ENCODE results near the gene CRTC1. TPM values are rescaled to one million over a fixed set of nuclear protein-coding genes. Genes with fewer than 3 reads are reported as not detected.

CRTC1 gene
- total and polyA plus RNA-seq, 2 of the 13 experiments (the other 11 are each of a cell fraction or from before 2014, with no cell fraction given), result 2.0 to 2.7 TPM

DNA sequence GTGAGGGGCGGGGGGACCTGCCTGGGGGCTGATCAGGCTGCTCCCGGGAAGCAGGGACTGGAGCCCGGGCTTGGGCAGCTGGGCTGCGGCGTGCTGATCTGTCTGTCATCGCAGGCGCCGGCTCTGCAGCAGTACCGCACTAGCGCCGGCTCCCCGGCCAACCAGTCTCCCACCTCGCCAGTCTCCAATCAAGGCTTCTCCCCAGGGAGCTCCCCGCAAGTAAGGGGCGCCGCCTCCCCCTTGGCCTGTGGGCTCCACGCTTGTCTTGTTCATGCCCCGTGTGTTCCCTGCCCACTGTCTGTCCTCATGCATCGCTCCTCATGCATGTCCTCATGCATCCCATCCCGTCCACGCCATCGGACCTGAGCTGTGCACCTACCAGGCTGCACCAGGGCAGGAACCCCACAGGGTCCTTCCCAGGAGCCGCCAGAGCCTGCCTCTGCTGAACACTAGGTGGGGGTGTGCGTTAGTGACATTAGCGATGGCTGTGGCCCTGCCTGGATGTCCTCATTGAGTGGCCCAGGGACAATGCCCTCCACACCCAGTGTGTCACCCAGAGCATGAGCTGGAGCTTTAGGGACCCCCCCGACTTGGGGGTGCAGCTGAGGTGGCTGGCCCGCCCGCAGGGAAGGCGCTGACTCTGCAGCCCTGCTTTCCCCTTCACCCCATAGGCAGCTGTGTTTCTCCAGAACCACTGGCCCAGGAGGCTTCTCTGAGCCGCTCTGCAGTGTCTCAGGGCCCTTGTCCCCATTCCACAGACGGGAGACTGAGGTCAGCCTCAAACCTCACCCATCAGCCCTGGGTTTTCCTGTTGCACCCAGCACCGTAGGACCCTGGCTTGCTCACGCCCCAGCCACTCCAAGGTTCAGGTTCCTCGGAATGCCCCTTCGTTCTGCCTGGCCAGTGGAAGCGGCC lies 88.1 kb downstream of the CRTC1 start (continued):
- no peak for TF ChIP-seq ZNF225 (CRISPR knock-in tag; IDR thresholded peaks at IDR 0.05)
- TF ChIP-seq ZNF766 (CRISPR knock-in tag; IDR thresholded peaks at IDR 0.05; ENCODE audit: borderline replicate concordance), result no peak
- TF ChIP-seq ZNF558 (CRISPR knock-in tag; IDR thresholded peaks at IDR 0.05; ENCODE audit: borderline replicate concordance), result no peak
- TF ChIP-seq, protein P1, sequence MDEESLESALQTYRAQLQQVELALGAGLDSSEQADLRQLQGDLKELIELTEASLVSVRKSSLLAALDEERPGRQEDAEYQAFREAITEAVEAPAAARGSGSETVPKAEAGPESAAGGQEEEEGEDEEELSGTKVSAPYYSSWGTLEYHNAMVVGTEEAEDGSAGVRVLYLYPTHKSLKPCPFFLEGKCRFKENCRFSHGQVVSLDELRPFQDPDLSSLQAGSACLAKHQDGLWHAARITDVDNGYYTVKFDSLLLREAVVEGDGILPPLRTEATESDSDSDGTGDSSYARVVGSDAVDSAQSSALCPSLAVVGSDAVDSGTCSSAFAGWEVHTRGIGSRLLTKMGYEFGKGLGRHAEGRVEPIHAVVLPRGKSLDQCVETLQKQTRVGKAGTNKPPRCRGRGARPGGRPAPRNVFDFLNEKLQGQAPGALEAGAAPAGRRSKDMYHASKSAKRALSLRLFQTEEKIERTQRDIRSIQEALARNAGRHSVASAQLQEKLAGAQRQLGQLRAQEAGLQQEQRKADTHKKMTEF (CRISPR knock-in tag; IDR thresholded peaks at IDR 0.05), result no peak
- TF ChIP-seq ZNF629 (CRISPR knock-in tag; conservative IDR thresholded peaks at IDR 0.05), result peak; percentile 59
- no peak for TF ChIP-seq NR2F1 (CRISPR knock-in tag; IDR thresholded peaks at IDR 0.05)
- TF ChIP-seq ZNF720 (CRISPR knock-in tag; IDR thresholded peaks at IDR 0.05), result no peak
- no peak for TF ChIP-seq ZNF556 (CRISPR knock-in tag; IDR thresholded peaks at IDR 0.05; ENCODE audit: borderline replicate concordance)
- TF ChIP-seq, protein P2, sequence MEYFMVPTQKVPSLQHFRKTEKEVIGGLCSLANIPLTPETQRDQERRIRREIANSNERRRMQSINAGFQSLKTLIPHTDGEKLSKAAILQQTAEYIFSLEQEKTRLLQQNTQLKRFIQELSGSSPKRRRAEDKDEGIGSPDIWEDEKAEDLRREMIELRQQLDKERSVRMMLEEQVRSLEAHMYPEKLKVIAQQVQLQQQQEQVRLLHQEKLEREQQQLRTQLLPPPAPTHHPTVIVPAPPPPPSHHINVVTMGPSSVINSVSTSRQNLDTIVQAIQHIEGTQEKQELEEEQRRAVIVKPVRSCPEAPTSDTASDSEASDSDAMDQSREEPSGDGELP (IDR thresholded peaks at IDR 0.05; ENCODE audit: borderline replicate concordance, low read depth), result no peak
- no peak for TF ChIP-seq SP2 (CRISPR knock-in tag; IDR thresholded peaks at IDR 0.05)
- TF ChIP-seq ZMYM4 (CRISPR knock-in tag; IDR thresholded peaks at IDR 0.05), result no peak
- peak; percentile 45 for TF ChIP-seq XRCC5 (optimal IDR thresholded peaks at IDR 0.05; ENCODE audit: low read length)
- TF ChIP-seq ZBTB1 (CRISPR knock-in tag; IDR thresholded peaks at IDR 0.05; ENCODE audit: borderline replicate concordance), result no peak
- no peak for TF ChIP-seq SAFB2 (CRISPR knock-in tag; IDR thresholded peaks at IDR 0.05; ENCODE audit: borderline replicate concordance, low read depth)
- no peak for TF ChIP-seq SMARCC2 (IDR thresholded peaks at IDR 0.05)
- TF ChIP-seq, protein P3, sequence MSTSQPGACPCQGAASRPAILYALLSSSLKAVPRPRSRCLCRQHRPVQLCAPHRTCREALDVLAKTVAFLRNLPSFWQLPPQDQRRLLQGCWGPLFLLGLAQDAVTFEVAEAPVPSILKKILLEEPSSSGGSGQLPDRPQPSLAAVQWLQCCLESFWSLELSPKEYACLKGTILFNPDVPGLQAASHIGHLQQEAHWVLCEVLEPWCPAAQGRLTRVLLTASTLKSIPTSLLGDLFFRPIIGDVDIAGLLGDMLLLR (CRISPR knock-in tag; IDR thresholded peaks at IDR 0.05), result no peak
- TF ChIP-seq NR2F2 (IDR thresholded peaks at IDR 0.05; ENCODE audit: borderline replicate concordance, low read depth), result no peak
- TF ChIP-seq CCAR2 (optimal IDR thresholded peaks at IDR 0.05; ENCODE audit: low read depth, low read length), result no peak
- TF ChIP-seq TAF15 (IDR thresholded peaks at IDR 0.05; ENCODE audit: low read depth, low read length, poor library complexity, severe bottlenecking), result no peak
- TF ChIP-seq ESRRA (CRISPR knock-in tag; IDR thresholded peaks at IDR 0.05; ENCODE audit: low read depth), result no peak
- TF ChIP-seq, protein P4, sequence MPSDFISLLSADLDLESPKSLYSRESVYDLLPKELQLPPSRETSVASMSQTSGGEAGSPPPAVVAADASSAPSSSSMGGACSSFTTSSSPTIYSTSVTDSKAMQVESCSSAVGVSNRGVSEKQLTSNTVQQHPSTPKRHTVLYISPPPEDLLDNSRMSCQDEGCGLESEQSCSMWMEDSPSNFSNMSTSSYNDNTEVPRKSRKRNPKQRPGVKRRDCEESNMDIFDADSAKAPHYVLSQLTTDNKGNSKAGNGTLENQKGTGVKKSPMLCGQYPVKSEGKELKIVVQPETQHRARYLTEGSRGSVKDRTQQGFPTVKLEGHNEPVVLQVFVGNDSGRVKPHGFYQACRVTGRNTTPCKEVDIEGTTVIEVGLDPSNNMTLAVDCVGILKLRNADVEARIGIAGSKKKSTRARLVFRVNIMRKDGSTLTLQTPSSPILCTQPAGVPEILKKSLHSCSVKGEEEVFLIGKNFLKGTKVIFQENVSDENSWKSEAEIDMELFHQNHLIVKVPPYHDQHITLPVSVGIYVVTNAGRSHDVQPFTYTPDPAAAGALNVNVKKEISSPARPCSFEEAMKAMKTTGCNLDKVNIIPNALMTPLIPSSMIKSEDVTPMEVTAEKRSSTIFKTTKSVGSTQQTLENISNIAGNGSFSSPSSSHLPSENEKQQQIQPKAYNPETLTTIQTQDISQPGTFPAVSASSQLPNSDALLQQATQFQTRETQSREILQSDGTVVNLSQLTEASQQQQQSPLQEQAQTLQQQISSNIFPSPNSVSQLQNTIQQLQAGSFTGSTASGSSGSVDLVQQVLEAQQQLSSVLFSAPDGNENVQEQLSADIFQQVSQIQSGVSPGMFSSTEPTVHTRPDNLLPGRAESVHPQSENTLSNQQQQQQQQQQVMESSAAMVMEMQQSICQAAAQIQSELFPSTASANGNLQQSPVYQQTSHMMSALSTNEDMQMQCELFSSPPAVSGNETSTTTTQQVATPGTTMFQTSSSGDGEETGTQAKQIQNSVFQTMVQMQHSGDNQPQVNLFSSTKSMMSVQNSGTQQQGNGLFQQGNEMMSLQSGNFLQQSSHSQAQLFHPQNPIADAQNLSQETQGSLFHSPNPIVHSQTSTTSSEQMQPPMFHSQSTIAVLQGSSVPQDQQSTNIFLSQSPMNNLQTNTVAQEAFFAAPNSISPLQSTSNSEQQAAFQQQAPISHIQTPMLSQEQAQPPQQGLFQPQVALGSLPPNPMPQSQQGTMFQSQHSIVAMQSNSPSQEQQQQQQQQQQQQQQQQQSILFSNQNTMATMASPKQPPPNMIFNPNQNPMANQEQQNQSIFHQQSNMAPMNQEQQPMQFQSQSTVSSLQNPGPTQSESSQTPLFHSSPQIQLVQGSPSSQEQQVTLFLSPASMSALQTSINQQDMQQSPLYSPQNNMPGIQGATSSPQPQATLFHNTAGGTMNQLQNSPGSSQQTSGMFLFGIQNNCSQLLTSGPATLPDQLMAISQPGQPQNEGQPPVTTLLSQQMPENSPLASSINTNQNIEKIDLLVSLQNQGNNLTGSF (CRISPR knock-in tag; IDR thresholded peaks at IDR 0.05), result no peak
- TF ChIP-seq NCOA2 (CRISPR knock-in tag; IDR thresholded peaks at IDR 0.05), result no peak

Measured in HepG2 (cell line).